Breast epithelium (tissue), 3 donors: ENCODE results near the gene CHST5.

Source experiments
- POLR2A ChIP-seq: fragments of 450-650 bp; IDR thresholded peaks from one replicate; pipeline ENCODE4 v1.6.1; 2016; ENCODE audit warnings: antibody characterized with exemption, mild to moderate bottlenecking, moderate library complexity
- TF ChIP-seq, protein P1 (sequence below), 3 donors: fragments of 450-650 bp; IDR thresholded peaks; one replicate each; pipeline ENCODE4 v1.5.1; 2016 to 2017; ENCODE audit warnings: antibody characterized with exemption in 3 of 3, mild to moderate bottlenecking in 3 of 3, moderate library complexity in 3 of 3

DNA sequence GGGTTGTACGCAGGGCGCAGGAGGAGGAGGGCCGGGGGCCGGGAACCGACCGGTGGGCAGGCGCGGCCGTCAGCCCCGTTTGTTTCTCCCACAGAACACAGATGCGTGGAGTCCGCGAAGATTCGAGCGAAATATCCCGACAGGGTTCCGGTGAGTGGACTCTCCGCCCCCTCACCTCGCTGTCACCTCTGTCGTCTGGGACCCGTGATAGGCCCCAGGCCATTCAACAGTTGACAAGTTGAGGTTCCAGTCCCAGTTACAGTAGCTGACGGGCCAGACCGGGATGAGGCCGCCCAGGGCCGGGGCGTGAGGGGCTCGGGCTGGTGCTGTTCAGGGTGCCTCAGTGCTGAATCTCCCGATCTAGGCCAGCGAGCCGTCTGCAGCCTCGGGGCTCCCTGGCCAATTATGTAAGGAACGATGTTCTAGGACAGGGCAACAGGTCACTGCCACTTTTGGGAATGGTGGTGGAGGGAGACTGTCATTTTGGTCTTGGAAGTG lies 30.9 kb upstream of the CHST5 start:
- TF ChIP-seq, protein P1, sequence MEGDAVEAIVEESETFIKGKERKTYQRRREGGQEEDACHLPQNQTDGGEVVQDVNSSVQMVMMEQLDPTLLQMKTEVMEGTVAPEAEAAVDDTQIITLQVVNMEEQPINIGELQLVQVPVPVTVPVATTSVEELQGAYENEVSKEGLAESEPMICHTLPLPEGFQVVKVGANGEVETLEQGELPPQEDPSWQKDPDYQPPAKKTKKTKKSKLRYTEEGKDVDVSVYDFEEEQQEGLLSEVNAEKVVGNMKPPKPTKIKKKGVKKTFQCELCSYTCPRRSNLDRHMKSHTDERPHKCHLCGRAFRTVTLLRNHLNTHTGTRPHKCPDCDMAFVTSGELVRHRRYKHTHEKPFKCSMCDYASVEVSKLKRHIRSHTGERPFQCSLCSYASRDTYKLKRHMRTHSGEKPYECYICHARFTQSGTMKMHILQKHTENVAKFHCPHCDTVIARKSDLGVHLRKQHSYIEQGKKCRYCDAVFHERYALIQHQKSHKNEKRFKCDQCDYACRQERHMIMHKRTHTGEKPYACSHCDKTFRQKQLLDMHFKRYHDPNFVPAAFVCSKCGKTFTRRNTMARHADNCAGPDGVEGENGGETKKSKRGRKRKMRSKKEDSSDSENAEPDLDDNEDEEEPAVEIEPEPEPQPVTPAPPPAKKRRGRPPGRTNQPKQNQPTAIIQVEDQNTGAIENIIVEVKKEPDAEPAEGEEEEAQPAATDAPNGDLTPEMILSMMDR (IDR thresholded peaks at IDR 0.05) = no peak
- TF ChIP-seq POLR2A = no peak
